Myocyte (in vitro differentiated cells): ENCODE measurements around the gene IMMP2L. TPM values are rescaled to one million over a fixed set of nuclear protein-coding genes. Genes with fewer than 3 reads are reported as not detected.
"Not testable (repeated sequence)": the region's sequence is repeated elsewhere in the genome, so short reads cannot be mapped to it uniquely, and the experiment has no call there.

Source experiments
- DNase-seq: peaks from one replicate; pipeline ENCODE4 v3.0.0-alpha.2; 2012; ENCODE audit warnings: low read depth
- polyA plus RNA-seq: library from polyadenylated mRNA; unstranded; fragments of >200 nt; gene quantifications from one replicate; pipeline ENCODE4 v1.2.1, GENCODE V29; 2012; ENCODE audit warnings: missing spikeins
- total RNA-seq: library from RNA; depleted of rRNA; stranded (reverse); fragments of >200 nt; gene quantifications from 2 replicates; pipeline ENCODE4 v1.2.3, GENCODE V29; 2014

IMMP2L gene
- 11.0 and 12.8 TPM in 2 replicates for total RNA-seq
- polyA plus RNA-seq, result 9.0 TPM

- peak; percentile 95 for DNase-seq
Observed at GRCh38 chr7:111561904-111562732, at the start of gene IMMP2L. Gene IMMP2L, minus strand, starts transcription at chr7:111562492.

- not testable (repeated sequence) for DNase-seq
Observed at GRCh38 chr7:111609483-111610254, 47.4 kb upstream of the IMMP2L start.

- no peak for DNase-seq
Observed at GRCh38 chr7:111607621-111608020, 45.3 kb upstream of the IMMP2L start.

- DNase-seq, result no peak
Observed at GRCh38 chr7:111605246-111605645, 43.0 kb upstream of the IMMP2L start.

GRCh38 chr7:111600091-111600490, 37.8 kb upstream of the IMMP2L start:
- DNase-seq, result no peak

GRCh38 chr7:111595780-111596179, 33.5 kb upstream of the IMMP2L start:
- no peak for DNase-seq

GRCh38 chr7:111594602-111595001, 32.3 kb upstream of the IMMP2L start:
- DNase-seq, result no peak

GRCh38 chr7:111593343-111593742, 31.1 kb upstream of the IMMP2L start:
- no peak for DNase-seq

GRCh38 chr7:111588065-111588433, 25.8 kb upstream of the IMMP2L start:
- peak; percentile 8 for DNase-seq

- DNase-seq, result no peak
Observed at GRCh38 chr7:111587410-111588064, 25.2 kb upstream of the IMMP2L start.

GRCh38 chr7:111586711-111587409, 24.6 kb upstream of the IMMP2L start:
- DNase-seq, result peak; percentile 9

- DNase-seq, result not testable (repeated sequence)
Observed at GRCh38 chr7:111581784-111582488, 19.6 kb upstream of the IMMP2L start.

GRCh38 chr7:111581207-111581606, 18.9 kb upstream of the IMMP2L start:
- DNase-seq, result not testable (repeated sequence)

GRCh38 chr7:111578754-111579153, 16.5 kb upstream of the IMMP2L start:
- DNase-seq, result no peak

GRCh38 chr7:111571720-111572119, 9.4 kb upstream of the IMMP2L start:
- DNase-seq, result no peak

- no peak for DNase-seq
Observed at GRCh38 chr7:111568870-111569462, 6.7 kb upstream of the IMMP2L start.

- peak; percentile 27 for DNase-seq
Observed at GRCh38 chr7:111568419-111568818, 6.1 kb upstream of the IMMP2L start.

GRCh38 chr7:111564078-111564477, 1.8 kb upstream of the IMMP2L start:
- DNase-seq, result no peak

- DNase-seq, result no peak
Observed at GRCh38 chr7:111561654-111561903, 713 bp downstream of the IMMP2L start.
